Measurements from ENCODE around the gene STK26. TPM values are rescaled to one million over a fixed set of nuclear protein-coding genes. Genes with fewer than 3 reads are reported as not detected.
"Not testable (repeated sequence)": the region's sequence is repeated elsewhere in the genome, so short reads cannot be mapped to it uniquely, and the experiment has no call there.

Gene STK26
- total and polyA plus RNA-seq, 3 donors from 2014 or later = 3.5 to 3.7 (median 3.7) TPM

GRCh38 chrX:132009350-132009749 is 13.8 kb upstream of the STK26 start:
- no peak overlapping the region for H3K4me3 ChIP-seq
- TF ChIP-seq POLR2A (IDR thresholded peaks at IDR 0.05) (no peak), CTCF (IDR thresholded peaks at IDR 0.05) (no peak)
- no peaks in the 10 kb centered on the region for H3K9me3 ChIP-seq
- WGBS, 2 donors = 92 to 96% methylated on average over 3 of the region's 3 CpGs
- H3K4me1 ChIP-seq = no peaks in the 10 kb centered on the region
- no peaks in the 10 kb centered on the region for H3K27me3 ChIP-seq
- intact Hi-C loops (cut with DNase I; ENCODE audit: low total_unique reads) = no loop called here
- DNase-seq = no peak
- no peaks in the 10 kb centered on the region for H3K36me3 ChIP-seq (ENCODE audit: low read depth, missing control alignments)
- no peak overlapping the region for H3K27ac ChIP-seq

- 82 to 100% methylated on average over 2 of the region's 2 CpGs for WGBS, 2 donors
- intact Hi-C loops (cut with DNase I; ENCODE audit: low total_unique reads); H3K36me3 ChIP-seq (ENCODE audit: low read depth, missing control alignments); DNase-seq; H3K27me3 ChIP-seq; H3K9me3 ChIP-seq; H3K4me1 ChIP-seq; H3K27ac ChIP-seq; H3K4me3 ChIP-seq: not testable (repeated sequence)
Measured at GRCh38 chrX:132010213-132010612, 12.9 kb upstream of the STK26 start.

- no peaks in the 10 kb centered on the region for H3K4me1 ChIP-seq
- WGBS, 2 donors = 74 to 80% methylated on average over 4 of the region's 4 CpGs
- no peak for TF ChIP-seq CTCF (IDR thresholded peaks at IDR 0.05)
- no peak overlapping the region for H3K4me3 ChIP-seq
- no peaks in the 10 kb centered on the region for H3K27me3 ChIP-seq
- no peak overlapping the region for H3K27ac ChIP-seq
- intact Hi-C loops (cut with DNase I; ENCODE audit: low total_unique reads) = no loop called here
- no peak for DNase-seq
- no peaks in the 10 kb centered on the region for H3K36me3 ChIP-seq (ENCODE audit: low read depth, missing control alignments)
- H3K9me3 ChIP-seq = no peaks in the 10 kb centered on the region
Measured at GRCh38 chrX:132015875-132016274, 7.2 kb upstream of the STK26 start.

- Histone ChIP-seq H3K36me3 (ENCODE audit: low read depth, missing control alignments) (no peaks in the 10 kb centered on the region), H3K4me3 (no peak overlapping the region), H3K27me3 (no peaks in the 10 kb centered on the region), H3K9me3 (no peaks in the 10 kb centered on the region), H3K4me1 (no peaks in the 10 kb centered on the region), H3K27ac (no peak overlapping the region)
- intact Hi-C loops (cut with DNase I; ENCODE audit: low total_unique reads) = no loop called here
- TF ChIP-seq POLR2A (IDR thresholded peaks at IDR 0.05) (no peak), CTCF (IDR thresholded peaks at IDR 0.05) (no peak)
- 79 to 91% methylated on average over 2 of the region's 2 CpGs for WGBS, 2 donors
- no peak for DNase-seq
Measured at GRCh38 chrX:132016628-132017430, 6.3 kb upstream of the STK26 start.

- no peak for DNase-seq
- 100% methylated on average over 1 of the region's 1 CpG; no CpG with 5 or more reads in 1 of the 2 donors for WGBS, 2 donors
- Histone ChIP-seq H3K36me3 (ENCODE audit: low read depth, missing control alignments) (no peaks in the 10 kb centered on the region), H3K4me1 (no peaks in the 10 kb centered on the region), H3K4me3 (no peak overlapping the region), H3K27me3 (no peaks in the 10 kb centered on the region), H3K9me3 (no peaks in the 10 kb centered on the region), H3K27ac (no peak overlapping the region)
- TF ChIP-seq POLR2A (IDR thresholded peaks at IDR 0.05) (no peak), CTCF (IDR thresholded peaks at IDR 0.05) (no peak)
- intact Hi-C loops (cut with DNase I; ENCODE audit: low total_unique reads) = no loop called here
Measured at GRCh38 chrX:132017431-132018185, 5.5 kb upstream of the STK26 start.
